G401 (cell line): ENCODE data around the gene DECR2. TPM values are rescaled to one million over a fixed set of nuclear protein-coding genes. Genes with fewer than 3 reads are reported as not detected.

Experiments
- total RNA-seq: library from RNA; depleted of rRNA; stranded (reverse); fragments of >200 nt; shearing (Covaris generic); gene quantifications from 2 replicates; pipeline ENCODE4 v1.2.3, GENCODE V29; 2014; rRNA removed

DECR2 gene
- total RNA-seq, 1 experiment from 2014 or later = 13.0 TPM

Other genes with a start within 250 kb of the DECR2 start
- not detected in 2 replicates for gene HBZ, start 249.2 kb upstream of the DECR2 start, total RNA-seq
- not detected in 2 replicates for gene HBM, start 235.9 kb upstream of the DECR2 start, total RNA-seq
- not detected in 2 replicates for gene HBA2, start 229.0 kb upstream of the DECR2 start, total RNA-seq
- gene HBA1, start 225.2 kb upstream of the DECR2 start, total RNA-seq = not detected in 2 replicates
- gene HBQ1, start 221.4 kb upstream of the DECR2 start, total RNA-seq = 1.1 and 19.9 TPM in 2 replicates
- 45.8 and 56.7 TPM in 2 replicates for gene LUC7L, start 172.4 kb upstream of the DECR2 start, total RNA-seq
- gene FAM234A, start 167.1 kb upstream of the DECR2 start, total RNA-seq = 70.3 and 97.6 TPM in 2 replicates
- gene RGS11, start 125.9 kb upstream of the DECR2 start, total RNA-seq = 0.37 TPM in 1 of 2 replicates, not detected in the other
- 2.6 and 12.2 TPM in 2 replicates for gene ARHGDIG, start 121.3 kb upstream of the DECR2 start, total RNA-seq
- not detected in 2 replicates for gene PDIA2, start 118.7 kb upstream of the DECR2 start, total RNA-seq
- 45.5 and 46.3 TPM in 2 replicates for gene AXIN1, start 49.2 kb upstream of the DECR2 start, total RNA-seq
- 250 and 260 TPM in 2 replicates for gene MRPL28, start 31.3 kb upstream of the DECR2 start, total RNA-seq
- gene PGAP6, start 19.9 kb upstream of the DECR2 start, total RNA-seq = 53.0 and 60.8 TPM in 2 replicates
- gene NME4, start 4.7 kb upstream of the DECR2 start, total RNA-seq = 312 and 362 TPM in 2 replicates
- gene RAB11FIP3, start 23.8 kb downstream of the DECR2 start, total RNA-seq = 33.8 and 39.3 TPM in 2 replicates
- gene CAPN15, start 125.8 kb downstream of the DECR2 start, total RNA-seq = 38.8 and 54.3 TPM in 2 replicates
- gene PRR35, start 158.5 kb downstream of the DECR2 start, total RNA-seq = 0.41 and 2.3 TPM in 2 replicates
- 2.7 and 4.1 TPM in 2 replicates for gene NHLRC4, start 165.1 kb downstream of the DECR2 start, total RNA-seq
- 38.8 and 54.4 TPM in 2 replicates for gene PIGQ, start 168.1 kb downstream of the DECR2 start, total RNA-seq
- gene RAB40C, start 188.2 kb downstream of the DECR2 start, total RNA-seq = 28.6 and 32.2 TPM in 2 replicates
- gene WFIKKN1, start 229.1 kb downstream of the DECR2 start, total RNA-seq = 44.6 and 64.4 TPM in 2 replicates
- gene METTL26, start 234.4 kb downstream of the DECR2 start, total RNA-seq = 119 and 161 TPM in 2 replicates
- gene MCRIP2, start 239.9 kb downstream of the DECR2 start, total RNA-seq = 65.4 and 108 TPM in 2 replicates
- gene WDR90, start 247.5 kb downstream of the DECR2 start, total RNA-seq = 25.0 and 39.8 TPM in 2 replicates